ENCODE measurements around the gene RAVER1.

- no peak for TF ChIP-seq CTCF (IDR thresholded peaks at IDR 0.05)
- TF ChIP-seq TCF7L2 (IDR thresholded peaks at IDR 0.05; ENCODE audit: low read depth, low read length) = no peak
These were observed 43.4 kb downstream of the RAVER1 start, which contains the start of gene ICAM5 for GRCh38 chr19:10289836-10290356.

Measured in Panc1 (cell line).